ENCODE results near the gene MIF. TPM values are rescaled to one million over a fixed set of nuclear protein-coding genes. Genes with fewer than 3 reads are reported as not detected.
"Not testable (repeated sequence)": the region's sequence is repeated elsewhere in the genome, so short reads cannot be mapped to it uniquely, and the experiment has no call there.

The MIF gene
- total RNA-seq, 2 donors from 2014 or later, result 385 to 448 TPM

DNA sequence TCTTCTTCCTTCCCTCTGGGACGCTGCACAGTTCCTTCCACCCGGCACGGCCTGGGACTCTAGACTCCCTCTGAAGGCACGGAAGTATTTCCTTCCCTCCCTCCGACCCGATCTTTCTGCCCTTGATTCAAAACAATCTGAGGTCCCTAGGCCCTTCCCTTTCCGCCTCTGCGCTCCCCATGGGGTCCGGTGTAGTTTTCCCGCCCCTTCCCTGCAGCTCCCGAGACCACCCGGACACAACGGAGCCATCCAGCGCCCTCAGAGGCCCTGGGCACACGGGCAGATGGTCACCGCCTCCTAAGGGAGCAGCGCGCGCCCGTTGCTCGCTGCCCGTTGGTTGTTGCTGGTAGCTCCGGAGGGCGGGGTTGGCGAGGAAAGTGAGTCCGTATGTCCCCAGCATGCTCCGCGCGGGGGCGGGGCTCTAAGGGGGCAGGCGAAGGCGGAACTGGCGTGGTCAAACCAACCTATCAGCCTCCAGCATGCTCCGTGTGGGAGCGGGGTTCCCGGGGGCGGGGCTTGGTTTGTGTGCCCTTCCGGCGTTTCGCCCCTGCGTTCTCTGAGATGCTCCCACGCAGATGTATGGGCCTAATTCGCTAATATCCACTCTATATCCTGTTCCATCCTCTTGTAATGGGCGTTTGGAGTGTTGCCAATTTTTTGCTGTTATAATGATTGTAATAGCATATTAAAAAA is 19.6 kb downstream of the MIF start:
- DNase-seq (ENCODE audit: low spot score), result peak; percentile 100
- intact Hi-C loops (cut with DNase I), result no loop called here

DNA sequence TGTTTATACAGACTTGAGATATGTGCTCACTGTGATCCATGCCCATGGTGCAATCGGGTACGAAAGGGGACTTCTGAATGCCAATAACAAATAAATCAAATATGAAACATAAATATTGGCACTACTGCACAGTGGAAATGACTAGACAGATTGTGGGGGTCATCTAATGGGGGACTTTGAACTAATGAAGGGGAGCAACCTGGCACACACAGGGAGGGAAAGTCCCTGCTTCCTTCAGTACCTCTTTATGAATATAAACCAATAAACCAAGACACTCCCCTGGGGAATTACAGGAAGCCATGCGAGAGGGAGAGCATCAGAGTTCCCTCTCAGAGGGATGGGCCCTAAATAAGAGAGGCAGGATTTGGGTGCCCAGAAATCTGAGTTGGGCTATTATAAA is 21.1 kb downstream of the MIF start:
- intact Hi-C loops (cut with DNase I), result no loop called here

DNA sequence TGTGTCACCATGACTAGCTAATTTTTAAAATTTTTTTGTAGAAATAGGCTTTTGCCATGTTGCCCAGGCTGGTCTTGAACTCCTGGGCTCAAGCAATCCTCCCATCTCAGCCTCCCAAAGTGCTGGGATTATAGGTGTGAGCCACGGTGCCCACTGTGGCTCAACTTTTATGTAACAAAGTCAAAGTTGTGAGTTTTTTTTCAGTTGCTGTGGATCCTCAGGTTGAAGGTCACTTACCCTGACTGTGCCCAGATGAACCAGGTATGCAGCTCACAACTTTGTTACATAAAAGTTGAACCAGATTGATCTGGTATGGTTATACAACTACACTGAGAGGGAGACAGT is 26.1 kb downstream of the MIF start:
- DNase-seq (ENCODE audit: low spot score), result not testable (repeated sequence)
- intact Hi-C loops (cut with DNase I), result loop anchor here in 1 of 2 donors (10.0 kb wide), 1 partner anchor 55 kb away; the partner anchor contains the start of gene DDT

More for the DNA sequence above, 21.1 kb downstream of the MIF start:
- DNase-seq (ENCODE audit: low spot score), result no peak

DNA sequence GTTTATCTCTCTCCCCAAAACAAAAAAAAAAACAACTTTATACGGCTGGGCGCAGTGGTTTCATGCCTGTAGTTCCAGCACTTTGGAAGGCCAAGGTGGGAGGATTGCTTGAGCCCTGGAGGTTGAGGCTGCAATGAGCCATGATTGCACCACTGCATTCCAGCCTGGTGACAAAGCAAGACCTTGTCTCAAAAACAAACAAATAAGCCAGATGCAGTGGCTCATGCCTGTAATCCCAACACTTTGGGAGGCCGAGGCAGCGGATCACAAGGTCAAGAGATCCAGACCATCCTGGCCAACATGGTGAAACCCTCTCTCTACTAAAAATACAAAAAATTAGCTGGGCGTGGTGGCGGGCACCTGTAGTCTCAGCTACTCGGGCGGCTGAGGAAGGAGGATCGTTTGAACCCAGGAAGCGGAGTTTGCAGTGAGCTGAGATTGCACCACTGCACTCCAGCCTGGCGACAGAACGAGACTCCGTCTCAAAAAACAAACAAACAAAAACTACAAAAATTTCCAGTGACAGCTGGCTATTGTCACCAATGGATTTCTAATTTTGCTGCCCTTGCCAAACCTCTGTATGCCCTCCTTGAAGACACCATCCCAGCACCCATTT is 27.5 kb downstream of the MIF start:
- intact Hi-C loops (cut with DNase I), result loop anchor here in 1 of 2 donors (10.0 kb wide), 1 partner anchor 53 kb away; the partner anchor contains the start of gene DDT

DNA sequence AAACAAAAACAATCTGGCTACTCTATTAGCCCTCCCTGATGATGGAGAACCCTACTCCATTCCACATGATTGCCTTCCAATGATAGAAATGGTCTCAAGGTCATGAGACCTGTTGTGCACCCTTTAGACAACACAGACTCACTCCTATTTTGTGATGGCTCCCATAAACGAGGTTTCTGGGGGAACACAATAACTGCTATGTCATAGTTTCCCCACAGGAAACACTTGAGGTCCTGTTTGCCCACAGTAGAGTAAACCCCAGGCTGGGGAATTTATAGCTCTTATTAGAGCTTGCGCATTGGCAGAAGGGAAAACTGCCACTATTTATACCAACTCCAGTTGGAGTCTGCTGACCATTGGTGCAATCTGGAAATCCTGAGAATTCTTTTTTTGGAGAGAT is 28.7 kb downstream of the MIF start:
- intact Hi-C loops (cut with DNase I), result loop anchor here in 1 of 2 donors (10.0 kb wide), 1 partner anchor 52 kb away; the partner anchor contains the start of gene DDT
- DNase-seq (ENCODE audit: low spot score), result no peak

More for the DNA sequence above, 27.5 kb downstream of the MIF start:
- DNase-seq (ENCODE audit: low spot score), result not testable (repeated sequence)

DNA sequence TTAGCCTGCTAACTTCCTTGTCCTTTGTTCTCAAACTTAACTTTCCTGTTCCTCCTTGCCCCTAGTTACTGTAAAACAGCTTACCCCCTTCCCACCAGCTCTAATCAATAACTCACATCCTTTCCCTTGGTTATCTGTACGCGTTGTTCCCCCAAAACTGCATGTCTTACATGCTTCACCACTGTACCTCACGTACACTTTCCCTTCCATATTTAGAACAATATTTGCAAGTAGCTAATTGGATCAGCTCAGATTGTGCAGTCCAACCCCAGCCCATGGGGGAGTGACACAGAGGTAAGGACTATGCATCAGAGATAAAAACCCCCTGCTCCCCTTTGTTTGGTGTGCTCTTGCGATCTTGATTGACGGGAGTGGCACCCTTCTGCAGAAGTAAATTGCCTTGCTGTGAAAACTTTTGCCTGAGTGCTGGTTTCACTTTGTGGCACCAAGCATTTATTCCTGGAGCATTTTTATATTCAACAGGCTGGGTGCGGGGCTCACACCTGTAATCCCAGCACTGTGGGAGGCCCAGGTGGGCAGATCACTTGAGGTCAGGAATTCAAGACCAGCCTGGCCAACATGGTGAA is 30.9 kb downstream of the MIF start:
- no peak for DNase-seq (ENCODE audit: low spot score)
- intact Hi-C loops (cut with DNase I), result loop anchor here in 1 of 2 donors (10.0 kb wide), 1 partner anchor 50 kb away; the partner anchor contains the start of gene DDT

DNA sequence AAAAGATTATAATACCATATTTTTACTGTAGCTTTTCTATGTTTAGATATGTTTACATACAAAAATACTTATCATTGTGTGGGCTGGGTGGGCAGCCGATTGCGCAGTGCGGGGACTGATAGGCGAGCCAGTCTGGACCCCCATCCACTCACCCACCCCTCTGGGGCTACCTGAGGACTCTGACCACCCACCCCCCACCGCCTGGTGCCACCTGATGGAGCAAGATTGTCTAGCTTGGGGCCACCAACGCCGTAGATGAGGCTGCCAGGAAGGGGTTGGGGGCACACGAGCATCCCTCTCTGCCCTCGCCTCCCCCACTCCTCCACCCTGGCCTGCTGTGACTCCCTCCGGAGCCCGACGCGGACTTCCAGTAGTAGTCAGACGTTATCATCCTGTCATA is 32.4 kb downstream of the MIF start:
- no peak for DNase-seq (ENCODE audit: low spot score)
- intact Hi-C loops (cut with DNase I), result loop anchor here in 1 of 2 donors (10.0 kb wide), 1 partner anchor 48 kb away; the partner anchor contains the start of gene DDT

DNA sequence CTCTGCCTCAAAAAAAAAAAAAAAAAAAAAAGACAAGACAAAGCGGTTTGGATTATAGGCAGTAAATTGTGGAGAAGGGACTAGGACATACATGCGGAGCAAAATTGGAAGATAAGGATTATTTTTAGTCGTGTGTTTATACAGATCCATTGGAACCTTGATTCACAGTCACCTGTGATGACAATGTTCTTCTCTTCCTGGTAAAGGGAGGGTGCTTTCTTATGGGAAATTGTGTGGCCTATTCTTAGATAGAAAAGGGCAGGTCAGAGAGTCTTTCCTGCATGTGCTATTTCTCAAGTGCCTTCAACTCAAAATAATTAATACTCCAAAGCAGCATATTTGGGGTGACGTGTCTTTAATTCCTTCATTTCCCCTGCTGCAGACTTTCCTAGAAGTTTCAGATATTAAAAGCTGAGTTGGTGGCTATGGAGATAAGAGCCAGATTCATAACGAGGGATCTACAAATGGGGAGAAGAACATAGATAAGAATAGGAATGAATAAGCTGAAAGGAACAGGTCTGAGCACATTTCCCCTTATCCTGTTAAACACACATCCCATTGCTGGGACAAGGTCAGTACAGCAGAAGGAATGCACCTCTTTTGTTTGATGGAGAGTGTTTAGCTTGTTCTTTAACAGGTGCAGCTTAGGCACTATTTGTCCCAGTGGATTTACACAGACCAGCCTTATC is 44.3 kb downstream of the MIF start:
- DNase-seq (ENCODE audit: low spot score), result no peak
- intact Hi-C loops (cut with DNase I), result no loop called here

DNA sequence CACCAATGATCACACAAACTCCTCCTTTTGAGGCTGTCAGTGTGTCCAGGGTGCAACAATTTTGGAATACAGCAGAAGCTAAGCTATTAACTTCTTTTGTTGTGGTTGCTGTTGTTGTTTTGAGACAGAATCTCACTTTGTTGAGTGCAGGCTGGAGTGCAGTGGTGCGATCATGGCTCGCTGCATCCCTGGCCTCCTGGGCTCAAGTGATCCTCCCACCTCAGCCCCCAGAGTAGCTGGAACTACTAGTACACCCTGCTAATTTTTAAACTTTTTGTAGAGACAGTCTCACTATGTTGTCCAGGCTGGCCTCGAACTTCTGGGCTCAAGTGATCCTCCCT is 44.8 kb downstream of the MIF start:
- peak; percentile 40 for DNase-seq (ENCODE audit: low spot score)

DNA sequence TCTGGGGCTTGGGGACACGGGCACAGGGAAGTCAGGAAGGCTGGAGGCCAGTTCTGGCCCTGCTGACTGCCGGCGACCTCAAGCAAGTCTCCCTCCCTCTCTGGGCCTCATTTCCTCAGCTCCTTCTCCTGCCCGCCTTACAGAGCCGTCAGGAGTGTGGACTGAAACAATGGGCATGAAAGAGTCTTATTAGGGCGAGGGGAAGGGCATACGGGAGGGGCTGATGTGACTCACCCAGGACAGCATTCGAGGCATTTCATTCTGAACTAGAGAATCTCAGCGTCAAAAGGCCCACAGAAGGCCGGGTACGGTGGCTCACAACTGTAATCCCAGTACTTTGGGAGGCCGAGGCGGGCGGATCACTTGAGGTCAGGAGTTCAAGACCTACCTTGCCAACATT is 46.0 kb downstream of the MIF start:
- intact Hi-C loops (cut with DNase I), result not testable (repeated sequence)
- DNase-seq (ENCODE audit: low spot score), result peak; percentile 22

More for the DNA sequence above, 44.8 kb downstream of the MIF start:
- intact Hi-C loops (cut with DNase I), result no loop called here

Other genes starting within 250 kb of the MIF start
- 1 to 10 TPM in 1 of 2 donors, under 1 TPM in 1; 0.24 to 1.7 TPM for gene RGL4, start 203.4 kb upstream of the MIF start, total RNA-seq
- gene ZNF70, start 143.3 kb upstream of the MIF start, total RNA-seq, result 1 to 10 TPM; 6.2 to 7.7 TPM
- gene VPREB3, start 140.0 kb upstream of the MIF start, total RNA-seq, result under 1 TPM in 1 of 2 donors, not detected in 1; 0.43 TPM
- not detected for gene C22orf15, start 131.4 kb upstream of the MIF start, total RNA-seq
- gene CHCHD10, start 126.4 kb upstream of the MIF start, total RNA-seq, result 10 to 100 TPM; 59.0 to 68.7 TPM
- gene MMP11, start 121.5 kb upstream of the MIF start, total RNA-seq, result 1 to 10 TPM; 2.8 to 5.8 TPM
- 10 to 100 TPM; 42.6 to 45.8 TPM for gene SMARCB1, start 107.4 kb upstream of the MIF start, total RNA-seq
- under 1 TPM; 0.83 to 0.95 TPM for gene DERL3, start 55.4 kb upstream of the MIF start, total RNA-seq
- 1 to 10 TPM; 4.9 to 7.4 TPM for gene SLC2A11, start 36.5 kb upstream of the MIF start, total RNA-seq
- gene GSTT2B, start 66.8 kb downstream of the MIF start, total RNA-seq, result 10 to 100 TPM in 1 of 2 donors, 1 to 10 TPM in 1; 5.6 to 13.1 TPM
- 1 to 10 TPM in 1 of 2 donors, under 1 TPM in 1; 0.90 to 1.7 TPM for gene DDTL, start 72.5 kb downstream of the MIF start, total RNA-seq
- 10 to 100 TPM; 48.5 to 50.3 TPM for gene DDT, start 80.1 kb downstream of the MIF start, total RNA-seq
- gene GSTT2, start 85.8 kb downstream of the MIF start, total RNA-seq, result 1 to 10 TPM; 1.2 to 3.9 TPM
- gene GSTT4, start 111.1 kb downstream of the MIF start, total RNA-seq, result not detected
- gene CABIN1, start 116.9 kb downstream of the MIF start, total RNA-seq, result 10 to 100 TPM; 44.5 to 52.3 TPM